Measurements from ENCODE around the gene MYOCOS. TPM values are rescaled to one million over a fixed set of nuclear protein-coding genes. Genes with fewer than 3 reads are reported as not detected.

MYOCOS gene
- total RNA-seq, 6 donors from 2014 or later = not detected

DNA sequence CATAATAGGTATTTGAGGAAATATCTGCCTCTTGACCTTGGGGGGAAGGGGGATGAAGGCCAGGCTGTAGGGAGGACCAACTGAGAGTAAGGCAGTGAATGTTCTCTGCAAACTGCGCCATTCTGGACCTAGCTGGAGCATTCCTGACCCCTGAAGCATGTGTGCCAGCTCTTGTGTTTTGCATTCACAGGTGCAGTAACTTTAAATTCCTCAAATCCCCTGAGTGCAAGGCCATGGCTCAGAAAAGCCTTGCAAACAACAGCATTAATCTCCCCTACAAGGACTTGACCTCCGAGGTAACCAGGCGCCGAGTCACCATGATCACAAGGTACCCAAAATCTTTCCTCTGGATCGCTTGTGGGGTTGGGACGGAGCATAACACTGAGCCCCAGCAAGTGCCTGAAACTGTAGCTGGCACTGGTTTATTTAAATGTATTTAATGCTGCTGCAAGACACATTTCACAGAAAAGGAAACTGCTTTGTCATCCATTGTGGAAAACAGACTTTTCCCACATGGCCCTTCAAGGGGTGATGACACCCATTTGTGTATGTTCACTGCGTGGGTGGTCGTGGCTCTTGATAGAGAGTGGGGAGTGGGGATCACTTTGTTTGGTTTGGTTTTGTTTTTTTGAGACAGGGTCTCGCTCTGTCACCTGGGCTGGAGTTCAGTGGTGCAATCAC lies 1.7 kb downstream of the MYOCOS start:
- WGBS, 2 donors = 83 to 86% methylated on average over 8 to 9 of the region's 9 CpGs
- Histone ChIP-seq H3K4me1 (peaks cover 0 to 4% (median 0%) of the 10 kb centered on the region in 4 donors), H3K4me3 (no peak overlapping the region), H3K27ac (no peak overlapping the region), H3K27me3 (no peaks in the 10 kb centered on the region), H3K36me3 (no peaks in the 10 kb centered on the region), H3K9me3 (no peaks in the 10 kb centered on the region)
- no peak for TF ChIP-seq CTCF (IDR thresholded peaks at IDR 0.05)
- no peak for TF ChIP-seq POLR2AphosphoS5 (IDR thresholded peaks at IDR 0.05)
- TF ChIP-seq EP300 (IDR thresholded peaks at IDR 0.05) = no peak
- TF ChIP-seq POLR2A (IDR thresholded peaks at IDR 0.05) = no peak
- DNase-seq = no peak
- ATAC-seq (ENCODE audit: low FRiP score in 2 of 2) = no peak

DNA sequence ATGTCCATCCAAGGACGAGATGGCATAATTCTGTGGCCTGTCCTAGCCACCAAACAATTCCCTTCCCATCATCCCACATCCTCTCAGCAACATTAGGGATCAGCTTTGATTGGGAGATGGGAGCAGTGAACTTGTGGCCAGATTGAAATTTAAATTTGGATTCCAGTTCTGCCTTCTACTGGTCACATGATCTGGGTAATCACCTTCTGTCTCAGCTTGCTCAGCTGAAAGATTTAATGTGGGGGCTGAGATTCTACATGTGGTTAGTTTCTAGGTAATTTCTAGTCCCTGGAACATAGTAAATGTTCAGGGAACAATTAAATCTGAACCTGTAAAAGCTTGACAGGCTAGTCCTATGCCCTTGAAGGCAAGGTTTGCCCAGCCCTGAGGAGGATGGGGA lies 3.2 kb downstream of the MYOCOS start:
- Histone ChIP-seq H3K27me3 (no peaks in the 10 kb centered on the region), H3K36me3 (no peaks in the 10 kb centered on the region), H3K4me3 (no peak overlapping the region), H3K9me3 (no peaks in the 10 kb centered on the region), H3K4me1 (peaks cover 0 to 4% (median 0%) of the 10 kb centered on the region in 4 donors), H3K27ac (no peak overlapping the region)
- 79 to 85% methylated on average over 1 of the region's 1 CpG for WGBS, 2 donors
- TF ChIP-seq CTCF (IDR thresholded peaks at IDR 0.05) (no peak), POLR2AphosphoS5 (IDR thresholded peaks at IDR 0.05) (no peak), EP300 (IDR thresholded peaks at IDR 0.05) (no peak), POLR2A (IDR thresholded peaks at IDR 0.05) (no peak)
- DNase-seq = no peak
- no peak for ATAC-seq (ENCODE audit: low FRiP score in 2 of 2)

DNA sequence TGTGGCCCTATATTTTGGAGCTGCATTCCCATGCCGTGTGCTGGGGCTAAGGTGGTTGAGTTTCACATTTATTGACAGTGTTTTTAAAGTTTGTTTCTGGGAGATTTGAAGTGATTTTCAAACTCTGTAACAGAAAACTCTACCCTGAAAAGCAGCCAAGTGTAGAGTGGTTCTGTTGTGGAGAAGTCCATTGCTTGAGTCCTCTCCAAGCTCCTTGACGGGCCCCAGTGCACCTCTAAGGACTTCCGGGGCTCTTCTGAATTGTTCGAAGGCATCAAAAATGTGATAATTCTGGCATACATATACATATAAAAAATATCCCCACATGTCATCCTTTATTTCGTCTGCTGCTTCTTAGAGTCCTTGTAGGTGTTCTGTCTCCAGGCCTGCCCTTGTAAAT lies 5.0 kb downstream of the MYOCOS start:
- Histone ChIP-seq H3K27me3 (no peaks in the 10 kb centered on the region), H3K4me1 (peaks cover 0 to 4% (median 0%) of the 10 kb centered on the region in 4 donors), H3K36me3 (no peaks in the 10 kb centered on the region), H3K27ac (no peak overlapping the region), H3K9me3 (no peaks in the 10 kb centered on the region), H3K4me3 (no peak overlapping the region)
- TF ChIP-seq EP300 (IDR thresholded peaks at IDR 0.05) (no peak), POLR2AphosphoS5 (IDR thresholded peaks at IDR 0.05) (no peak)
- ATAC-seq (ENCODE audit: low FRiP score in 2 of 2) (peak in 1 of 2 donors; percentile 39), DNase-seq (peak in 1 of 2 donors; percentile 34)
- 70% methylated on average over 5 of the region's 5 CpGs for WGBS, 2 donors

GRCh38 chr1:171628225-171628624 lies 6.2 kb downstream of the MYOCOS start:
- no peak overlapping the region for H3K27ac ChIP-seq
- WGBS, 2 donors = 89 to 91% methylated on average over 2 of the region's 2 CpGs
- peaks cover 0 to 4% (median 0%) of the 10 kb centered on the region in 4 donors for H3K4me1 ChIP-seq
- no peaks in the 10 kb centered on the region for H3K9me3 ChIP-seq
- no peaks in the 10 kb centered on the region for H3K36me3 ChIP-seq
- ATAC-seq (ENCODE audit: low FRiP score in 2 of 2) = no peak
- no peaks in the 10 kb centered on the region for H3K27me3 ChIP-seq
- TF ChIP-seq EP300 (IDR thresholded peaks at IDR 0.05) (no peak), CTCF (IDR thresholded peaks at IDR 0.05) (no peak), POLR2A (IDR thresholded peaks at IDR 0.05) (no peak), POLR2AphosphoS5 (IDR thresholded peaks at IDR 0.05) (no peak)
- no peak for DNase-seq
- no peak overlapping the region for H3K4me3 ChIP-seq

DNA sequence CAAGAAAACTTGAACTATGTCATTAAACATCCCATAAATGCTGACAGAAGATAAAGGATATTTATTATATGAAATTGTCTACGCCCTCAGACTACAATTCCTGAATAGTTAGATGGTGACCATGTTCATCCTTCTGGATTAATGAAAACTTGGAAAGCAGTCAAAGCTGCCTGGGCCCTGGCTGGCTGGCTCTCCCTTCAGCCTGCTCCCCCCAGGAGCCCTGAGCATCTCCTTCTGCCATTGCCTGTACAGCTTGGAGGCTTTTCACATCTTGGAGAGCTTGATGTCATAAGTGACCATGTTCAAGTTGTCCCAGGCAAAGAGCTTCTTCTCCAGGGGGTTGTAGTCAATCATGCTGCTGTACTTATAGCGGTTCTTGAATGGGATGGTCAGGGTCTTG lies 13.6 kb downstream of the MYOCOS start:
- WGBS, 2 donors = 80 to 86% methylated on average over 2 of the region's 2 CpGs
- TF ChIP-seq EP300 (IDR thresholded peaks at IDR 0.05) = no peak
- TF ChIP-seq CTCF (IDR thresholded peaks at IDR 0.05) = no peak
- ATAC-seq (ENCODE audit: low FRiP score in 2 of 2) (no peak), DNase-seq (no peak)
- no peaks in the 10 kb centered on the region for H3K36me3 ChIP-seq
- peaks cover 0 to 7% (median 0%) of the 10 kb centered on the region in 4 donors for H3K4me1 ChIP-seq
- H3K27ac ChIP-seq = no peak overlapping the region
- H3K27me3 ChIP-seq = no peaks in the 10 kb centered on the region
- H3K4me3 ChIP-seq = no peak overlapping the region
- no peaks in the 10 kb centered on the region for H3K9me3 ChIP-seq

All from upper lobe of left lung (tissue), 6 donors.